Measurements from ENCODE around the gene PSMF1.

DNA sequence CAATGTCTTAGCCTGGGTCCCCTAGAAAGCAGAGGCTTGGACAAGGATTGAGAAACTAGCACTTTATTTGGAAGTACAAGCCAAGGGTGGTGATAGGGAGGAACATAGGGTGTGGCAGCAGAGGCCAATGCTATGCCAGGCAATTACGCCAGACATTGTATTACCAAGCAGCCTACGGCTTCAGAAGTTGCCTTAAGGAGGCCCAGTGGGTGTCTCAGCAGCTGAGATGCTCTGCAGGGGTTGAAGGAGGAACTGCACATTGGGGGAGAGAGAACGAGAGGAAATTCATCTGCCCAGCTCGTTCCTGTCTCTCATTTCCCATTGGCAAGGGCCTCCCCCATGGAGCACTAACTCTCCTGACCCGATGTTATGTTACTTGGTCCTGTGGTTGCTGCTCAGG lies 85.7 kb downstream of the PSMF1 start:
- TF ChIP-seq, protein P1, sequence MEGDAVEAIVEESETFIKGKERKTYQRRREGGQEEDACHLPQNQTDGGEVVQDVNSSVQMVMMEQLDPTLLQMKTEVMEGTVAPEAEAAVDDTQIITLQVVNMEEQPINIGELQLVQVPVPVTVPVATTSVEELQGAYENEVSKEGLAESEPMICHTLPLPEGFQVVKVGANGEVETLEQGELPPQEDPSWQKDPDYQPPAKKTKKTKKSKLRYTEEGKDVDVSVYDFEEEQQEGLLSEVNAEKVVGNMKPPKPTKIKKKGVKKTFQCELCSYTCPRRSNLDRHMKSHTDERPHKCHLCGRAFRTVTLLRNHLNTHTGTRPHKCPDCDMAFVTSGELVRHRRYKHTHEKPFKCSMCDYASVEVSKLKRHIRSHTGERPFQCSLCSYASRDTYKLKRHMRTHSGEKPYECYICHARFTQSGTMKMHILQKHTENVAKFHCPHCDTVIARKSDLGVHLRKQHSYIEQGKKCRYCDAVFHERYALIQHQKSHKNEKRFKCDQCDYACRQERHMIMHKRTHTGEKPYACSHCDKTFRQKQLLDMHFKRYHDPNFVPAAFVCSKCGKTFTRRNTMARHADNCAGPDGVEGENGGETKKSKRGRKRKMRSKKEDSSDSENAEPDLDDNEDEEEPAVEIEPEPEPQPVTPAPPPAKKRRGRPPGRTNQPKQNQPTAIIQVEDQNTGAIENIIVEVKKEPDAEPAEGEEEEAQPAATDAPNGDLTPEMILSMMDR (IDR thresholded peaks at IDR 0.05): no peak
- no peak for TF ChIP-seq POLR2A (IDR thresholded peaks at IDR 0.05)
